NCI-H226 (cell line): ENCODE results near the gene DDX4.

Experiments used
- DNase-seq: peaks from one replicate; pipeline ENCODE4 v3.0.0-alpha.2; 2015

The DDX4 gene

GRCh38 chr5:55829956-55830355 lies 92.1 kb downstream of the DDX4 start:
- DNase-seq: no peak

GRCh38 chr5:55832446-55832845 lies 94.6 kb downstream of the DDX4 start:
- no peak for DNase-seq

- DNase-seq: no peak
Measured at GRCh38 chr5:55836191-55836590, 98.3 kb downstream of the DDX4 start.

DNA sequence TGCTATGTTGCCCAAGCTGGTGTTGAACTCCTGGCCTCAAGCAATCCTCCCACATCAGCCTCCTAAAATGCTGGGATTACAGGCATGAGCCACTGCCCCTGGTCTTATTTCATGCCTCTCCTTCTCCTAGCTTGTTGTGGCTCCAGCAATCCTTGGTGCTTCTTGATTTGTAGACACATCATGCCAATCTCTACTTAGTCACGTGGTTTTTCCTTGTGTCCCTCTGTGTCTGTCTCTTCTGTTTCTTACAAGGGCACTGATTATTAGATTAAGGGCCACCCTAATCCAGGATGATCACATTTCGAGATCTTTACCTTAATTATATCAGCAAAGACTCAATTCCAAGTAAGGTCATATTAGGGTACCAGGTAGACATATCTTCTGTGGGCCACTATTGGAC lies 104.1 kb downstream of the DDX4 start:
- DNase-seq: no peak

DNA sequence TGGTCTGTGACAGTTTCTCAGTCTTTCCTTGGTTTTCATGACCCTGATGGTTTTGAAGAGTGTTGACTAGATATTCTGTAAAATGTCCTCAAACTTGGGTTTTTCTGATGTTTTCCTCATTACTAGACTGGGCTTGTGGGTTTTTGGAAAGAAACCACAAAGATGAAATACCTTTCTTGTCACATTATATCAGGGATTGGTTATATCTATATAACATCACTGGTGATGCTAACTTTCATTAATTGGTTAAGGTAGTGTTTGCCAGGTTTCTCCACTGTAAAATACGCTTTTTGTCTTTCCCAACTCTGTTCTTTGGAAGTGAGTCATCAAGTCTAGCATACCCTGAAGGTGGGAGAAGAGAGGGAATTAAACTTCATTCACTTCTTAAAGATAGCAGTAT lies 110.0 kb downstream of the DDX4 start:
- DNase-seq: peak; percentile 25

DNA sequence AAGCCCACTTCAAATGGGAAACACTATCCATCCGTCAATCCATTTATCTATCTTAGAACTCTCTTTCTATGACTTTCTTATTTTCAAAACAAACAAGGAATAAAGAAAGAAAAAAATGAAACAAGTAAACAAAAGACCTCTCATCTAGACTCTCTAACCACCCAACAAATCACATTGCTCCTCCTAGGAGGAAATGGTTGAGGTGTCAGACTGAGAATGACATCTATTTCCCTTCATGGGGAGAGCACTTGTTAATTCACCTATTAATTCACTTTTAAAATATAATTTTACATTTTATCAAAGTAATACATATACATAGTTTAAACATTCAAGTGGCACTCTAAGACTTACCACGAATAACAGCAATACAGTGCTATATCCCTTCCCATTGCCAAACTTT lies 110.9 kb downstream of the DDX4 start:
- no peak for DNase-seq

DNA sequence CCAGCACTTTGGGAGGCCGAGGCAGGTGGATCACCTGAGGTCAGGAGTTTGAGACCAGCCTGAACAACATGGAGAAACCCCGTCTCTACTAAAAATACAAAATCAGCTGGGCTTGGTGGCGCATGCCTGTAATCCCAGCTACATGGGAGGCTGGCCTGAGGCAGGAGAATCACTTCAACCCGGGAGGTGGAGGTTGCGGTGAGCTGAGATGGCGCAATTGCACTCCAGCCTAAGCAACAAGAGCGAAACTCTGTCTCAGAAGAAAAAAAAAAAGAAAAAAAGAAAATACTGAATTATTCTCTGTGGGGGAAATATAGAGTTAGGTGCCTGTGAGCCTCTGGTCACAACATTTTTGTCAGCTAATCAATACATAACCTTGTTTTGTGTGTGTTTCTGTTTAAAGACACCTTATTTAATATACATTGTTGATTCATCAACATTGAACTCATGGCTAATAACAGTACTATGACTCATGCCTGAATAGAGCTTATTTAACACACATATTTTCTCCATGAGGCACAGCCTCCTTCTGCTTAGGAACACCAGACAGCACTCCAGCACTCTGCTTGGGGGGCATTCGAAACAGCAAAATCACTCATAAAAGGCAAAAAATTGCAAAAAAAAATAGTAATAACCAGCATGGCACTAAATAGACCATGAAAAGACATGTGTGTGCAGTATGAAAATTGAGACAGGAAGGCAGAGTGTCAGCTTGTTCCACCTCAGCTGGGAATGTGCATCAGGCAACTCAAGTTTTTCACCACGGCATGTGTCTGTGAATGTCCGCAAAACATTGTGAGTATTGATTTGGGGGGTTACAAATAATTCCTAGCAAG lies 113.2 kb downstream of the DDX4 start, which contains the start of gene IL31RA:
IL31RA (plus strand) TSS at position 519 of the 836 bp plus-strand sequence; CDS start at position 733, 214 bp downstream.
- peak; percentile 74 for DNase-seq

- DNase-seq: no peak
Measured at GRCh38 chr5:55851675-55851979, 113.8 kb downstream of the DDX4 start.

- DNase-seq: no peak
Measured at GRCh38 chr5:55852503-55852902, 114.6 kb downstream of the DDX4 start.

DNA sequence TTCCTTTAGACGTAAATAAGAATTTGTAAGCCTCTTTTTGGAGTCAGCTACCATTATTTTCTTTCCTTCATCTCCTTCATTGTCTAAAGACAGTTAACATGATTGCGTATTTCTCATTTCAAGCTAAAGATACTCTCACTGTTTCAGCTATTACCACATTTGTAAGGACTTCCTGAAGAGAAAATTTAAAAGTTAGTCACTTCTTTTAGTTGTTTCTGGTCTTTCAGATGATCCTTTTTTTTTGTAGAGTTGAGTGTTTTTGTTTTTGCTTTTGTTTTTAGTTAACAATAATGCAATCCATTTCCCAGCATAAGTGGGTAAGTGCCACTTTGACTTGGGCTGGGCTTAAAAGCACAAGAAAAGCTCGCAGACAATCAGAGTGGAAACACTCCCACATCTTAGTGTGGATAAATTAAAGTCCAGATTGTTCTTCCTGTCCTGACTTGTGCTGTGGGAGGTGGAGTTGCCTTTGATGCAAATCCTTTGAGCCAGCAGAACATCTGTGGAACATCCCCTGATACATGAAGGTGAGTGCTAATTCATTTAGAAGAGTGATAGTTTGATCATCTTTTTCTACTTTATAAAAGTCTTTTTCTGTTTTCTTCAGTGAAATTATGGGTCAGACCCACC lies 115.3 kb downstream of the DDX4 start:
- no peak for DNase-seq

DNA sequence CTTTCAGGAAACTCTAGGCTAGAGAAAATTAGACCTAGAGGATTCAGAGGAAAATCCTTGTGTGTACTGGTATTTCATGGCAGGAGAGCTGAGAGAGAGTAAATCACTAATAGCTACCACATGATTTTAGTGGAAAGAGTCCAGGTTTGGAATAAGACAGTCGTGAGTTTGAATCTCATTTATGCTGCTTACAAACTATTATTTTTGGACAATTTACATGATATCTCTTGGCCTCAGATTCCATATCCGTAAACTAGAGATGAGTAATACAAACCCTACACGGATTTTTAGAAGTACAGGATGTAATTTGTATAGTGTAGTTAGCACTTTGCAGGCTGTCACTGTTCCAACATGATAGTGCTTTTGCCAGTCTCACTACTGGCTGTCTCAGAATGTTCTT lies 116.0 kb downstream of the DDX4 start:
- peak; percentile 36 for DNase-seq

- DNase-seq: no peak
Measured at GRCh38 chr5:55855509-55855908, 117.6 kb downstream of the DDX4 start.

DNA sequence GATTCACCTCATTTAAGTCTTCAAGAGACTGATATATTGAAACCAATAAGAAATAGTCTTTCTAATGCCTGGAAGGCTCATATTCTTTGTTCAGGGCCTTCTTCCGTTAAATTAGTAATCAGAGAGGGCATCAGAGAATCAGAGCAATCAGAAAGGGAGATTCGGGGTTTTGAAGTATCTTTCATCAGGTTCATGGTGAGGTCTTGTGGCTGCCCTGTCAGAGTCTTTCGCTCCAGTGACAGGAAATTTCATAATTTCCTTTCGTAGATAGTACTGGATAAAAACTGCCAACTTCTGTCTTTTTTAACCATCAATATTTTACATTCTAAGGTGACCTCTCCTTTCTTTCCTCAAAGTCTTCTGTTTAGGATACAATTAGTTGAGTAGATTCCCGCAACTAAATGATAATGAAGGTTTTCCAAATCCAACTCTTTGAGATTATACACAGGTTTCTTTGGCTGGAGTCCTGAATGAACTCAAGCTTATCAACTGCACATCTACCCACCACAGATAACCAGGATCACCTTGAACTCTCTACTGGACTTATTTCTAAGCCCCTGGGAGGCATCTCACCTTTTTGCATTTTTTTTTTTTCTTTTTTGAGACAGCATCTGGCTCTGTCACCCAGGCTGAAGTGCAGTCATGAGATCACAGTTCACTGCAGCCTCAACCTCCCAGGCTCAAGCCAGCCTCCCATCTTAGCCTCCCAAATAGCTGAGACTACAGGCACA lies 118.8 kb downstream of the DDX4 start:
- DNase-seq: no peak

DNA sequence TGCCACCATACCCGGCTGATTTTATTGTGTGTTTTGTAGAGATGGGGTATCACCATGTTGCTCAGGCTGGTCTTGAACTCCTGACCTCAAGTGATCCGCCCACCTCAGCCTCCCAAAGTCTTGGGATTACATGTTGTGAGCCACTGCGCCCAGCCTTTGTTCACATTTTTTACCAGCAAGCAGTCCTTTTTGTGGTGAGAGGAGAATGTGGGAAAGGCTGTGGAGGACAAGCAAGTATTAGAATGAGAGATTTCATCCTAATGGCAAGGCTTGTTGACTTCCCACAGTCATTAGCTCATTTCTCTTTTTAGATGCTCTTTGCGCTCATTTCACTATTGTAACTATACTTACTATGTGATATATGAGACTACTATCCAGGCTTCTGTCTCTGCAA lies 119.4 kb downstream of the DDX4 start:
- DNase-seq: no peak

DNA sequence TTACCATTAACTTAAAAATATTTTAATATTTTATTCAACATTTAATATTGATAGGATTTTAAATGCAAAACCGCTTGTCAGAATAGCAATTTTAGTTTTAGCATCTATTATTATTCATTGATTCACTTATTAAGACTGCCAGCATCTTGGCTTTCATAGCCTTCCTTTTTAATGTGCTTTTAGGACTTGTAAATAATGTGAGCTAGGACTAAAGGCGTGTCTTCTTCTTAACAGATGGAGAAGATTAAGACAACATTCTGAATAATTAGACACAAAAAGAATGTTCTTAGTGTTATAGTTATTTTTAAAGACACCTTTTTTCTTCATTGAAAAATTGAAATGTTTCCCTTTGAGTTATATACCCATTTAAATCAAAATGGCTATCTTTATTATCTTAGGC lies 120.2 kb downstream of the DDX4 start:
- DNase-seq: no peak

- DNase-seq: no peak
Measured at GRCh38 chr5:55860288-55860687, 122.4 kb downstream of the DDX4 start.

DNA sequence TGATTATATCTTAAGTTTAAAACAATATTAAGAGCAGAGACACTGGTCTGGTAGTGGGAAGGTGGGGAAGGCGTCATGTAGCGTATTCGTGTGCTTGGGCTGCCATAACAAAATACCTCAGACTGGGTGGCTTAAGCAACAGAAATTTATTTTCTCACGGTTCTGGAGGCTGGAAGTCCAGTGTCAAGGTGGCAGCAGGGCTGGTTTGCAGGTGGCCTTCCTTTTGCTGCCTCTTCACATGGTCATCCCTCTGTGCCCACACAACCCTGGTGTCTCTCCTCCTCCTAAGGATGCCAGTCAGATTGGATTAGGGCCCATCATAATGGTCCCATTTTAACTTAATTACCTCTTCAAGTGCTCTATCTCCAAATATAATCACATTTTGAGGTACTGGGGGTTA lies 122.8 kb downstream of the DDX4 start:
- no peak for DNase-seq

DNA sequence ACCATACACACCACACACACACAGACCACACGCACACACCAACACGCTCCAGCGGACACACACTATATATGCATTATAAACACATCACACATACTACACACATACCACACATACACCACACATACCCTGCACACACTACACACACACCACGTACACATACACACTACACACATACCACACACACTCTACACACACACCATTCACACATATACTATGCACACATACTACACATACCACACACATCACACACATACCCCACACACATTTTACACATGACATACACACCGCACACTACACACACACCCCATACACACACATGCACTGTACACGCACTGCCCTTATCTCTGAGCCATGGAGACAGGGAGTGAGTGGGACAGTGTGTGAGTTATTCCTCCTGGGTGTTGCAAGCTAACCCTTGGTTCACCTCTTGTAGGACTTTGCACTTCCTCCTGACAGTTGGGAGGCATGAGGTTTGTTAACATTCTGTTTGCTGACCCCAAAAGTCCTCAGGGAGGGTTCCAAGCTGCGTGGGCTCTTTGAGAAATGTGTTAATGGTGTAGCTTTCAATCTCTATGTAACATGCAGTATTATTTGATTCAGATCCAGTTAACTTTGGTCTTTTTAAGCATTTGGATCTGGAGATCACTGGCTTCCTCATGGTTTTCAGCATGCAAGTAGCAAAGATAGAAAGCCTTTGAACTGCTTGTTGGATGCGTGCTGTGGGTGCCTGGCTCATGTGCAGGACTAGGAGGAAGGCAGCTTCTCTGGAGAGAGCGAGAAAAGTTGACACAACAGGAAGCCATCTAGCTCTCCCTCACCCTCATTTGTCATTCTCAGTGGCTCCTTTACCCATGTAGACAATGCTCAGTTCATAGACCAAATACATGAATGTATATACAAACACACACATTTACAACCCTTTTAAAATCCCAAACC lies 127.0 kb downstream of the DDX4 start:
- DNase-seq: no peak

DNA sequence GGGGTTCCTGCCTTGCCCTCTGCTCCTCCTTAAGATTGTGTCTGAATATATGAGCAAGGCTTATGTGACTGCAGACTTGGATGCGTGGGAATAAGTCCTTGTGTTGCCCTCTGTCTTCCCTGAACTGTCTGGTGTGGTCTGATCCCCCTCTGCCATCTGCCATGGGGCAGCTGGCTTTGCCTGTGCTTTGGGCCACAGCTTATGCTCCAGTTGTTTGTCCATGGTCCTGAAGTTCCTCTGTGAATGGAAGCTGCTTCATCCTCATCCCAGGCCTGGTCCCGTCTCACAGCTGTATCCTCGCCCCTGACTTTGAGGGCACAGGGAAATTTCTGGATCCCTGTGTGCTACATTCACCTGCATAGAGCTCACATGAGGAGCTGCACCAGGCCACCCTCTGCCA lies 128.0 kb downstream of the DDX4 start:
- DNase-seq: no peak

DNA sequence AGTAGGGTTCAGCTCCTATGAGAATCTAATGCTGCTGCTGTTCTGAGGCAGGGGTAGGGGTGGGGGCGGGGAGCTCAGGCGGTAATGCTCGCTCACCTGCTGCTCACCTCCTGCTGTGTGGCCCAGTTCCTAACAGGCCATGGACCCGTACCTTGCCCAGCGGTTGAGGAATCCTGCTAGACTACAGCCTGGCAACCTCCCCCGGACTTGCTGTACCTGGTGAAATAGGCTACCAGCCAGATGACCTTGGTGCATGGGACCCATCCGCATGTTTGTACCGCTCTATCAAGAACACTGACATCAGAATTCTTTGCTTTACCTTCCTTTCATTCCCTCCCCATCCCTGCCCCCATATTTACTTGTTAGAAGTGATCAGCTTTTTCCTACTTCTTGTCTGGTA lies 128.6 kb downstream of the DDX4 start:
- DNase-seq: no peak
